Tibial artery (tissue), 4 donors: ENCODE data around the gene TRAPPC12.
A peak's percentile ranks its signal among the peaks of the same experiment; 100 is the strongest.

ENCODE experiments used
- DNase-seq, 2 donors: peaks; one replicate each; pipeline ENCODE4 v3.0.0-alpha.2; 2019
- H3K27ac ChIP-seq, 2 donors: fragments of 200-600 bp; sonication (generic) in 1 of 2; 1 replicate in 1 of 2; 2 replicates in 1 of 2; pipeline ENCODE4 v1.5.1; 2018 to 2019; ENCODE audit warnings: mild to moderate bottlenecking in 1 of 2
- H3K27me3 ChIP-seq, 2 donors: fragments of 200-600 bp; sonication (generic) in 1 of 2; one replicate each; pipeline versions ENCODE4 v1.5.1 to v1.6.0; 2016 to 2019
- H3K36me3 ChIP-seq, 3 donors: fragments of 200-600 bp; sonication (generic) in 2 of 3; one replicate each; pipeline ENCODE4 v1.5.1; 2016 to 2019; ENCODE audit warnings: mild to moderate bottlenecking in 2 of 3
- H3K4me1 ChIP-seq, 4 donors: fragments of 200-600 bp; sonication (generic) in 2 of 4; 1 replicate in 3 of 4; 2 replicates in 1 of 4; pipeline ENCODE4 v1.5.1; 2016 to 2019
- H3K4me3 ChIP-seq, 2 donors: fragments of 200-600 bp; sonication (generic) in 1 of 2; 1 replicate in 1 of 2; 2 replicates in 1 of 2; pipeline ENCODE4 v1.5.1; 2018 to 2019; ENCODE audit warnings: mild to moderate bottlenecking in 2 of 2
- H3K9me3 ChIP-seq, 3 donors: fragments of 200-600 bp; sonication (generic) in 1 of 3; one replicate each; pipeline ENCODE4 v1.5.1; 2016 to 2019
- CTCF ChIP-seq, 2 experiments: fragments of 200-600 bp in 1 of 2; fragments of 450-650 bp in 1 of 2; IDR thresholded peaks; one replicate each; pipeline ENCODE4 v1.5.1; 2017 to 2019; ENCODE audit warnings: antibody characterized with exemption in 2 of 2, mild to moderate bottlenecking in 1 of 2, moderate library complexity in 1 of 2
- intact Hi-C: fragments of 100-400 bp; cut with DNase I; formaldehyde crosslinking; loops from one replicate; pipeline ENCODE4 v1.15.0; 2023; ENCODE audit warnings: low total_unique reads

Gene TRAPPC12

GRCh38 chr2:3461801-3462492 lies 82.5 kb downstream of the TRAPPC12 start:
- TF ChIP-seq CTCF (IDR thresholded peaks at IDR 0.05): peak; percentile 83 to 98
- Histone ChIP-seq H3K4me1 (peaks cover 0 to 24% (median 10%) of the 10 kb centered on the region in 4 donors), H3K36me3 (peaks cover 20 to 93% (median 60%) of the 10 kb centered on the region in 3 donors), H3K27me3 (no peaks in the 10 kb centered on the region), H3K9me3 (no peaks in the 10 kb centered on the region), H3K4me3 (no peak overlapping the region), H3K27ac (peak overlapping the region; percentile 52 to 73)
- intact Hi-C loops: loop anchor here (10.0 kb wide), 1 partner anchor 1607 kb away; no protein-coding TSS in a partner anchor
- peak in 1 of 2 donors; percentile 65 for DNase-seq

GRCh38 chr2:3462493-3463104 lies 83.1 kb downstream of the TRAPPC12 start:
- TF ChIP-seq CTCF (IDR thresholded peaks at IDR 0.05): no peak
- Histone ChIP-seq H3K27ac (peak overlapping the region in 1 of 2 donors; percentile 73), H3K27me3 (no peaks in the 10 kb centered on the region), H3K4me1 (peaks cover 0 to 26% (median 10%) of the 10 kb centered on the region in 4 donors), H3K36me3 (peaks cover 24 to 93% (median 60%) of the 10 kb centered on the region in 3 donors), H3K4me3 (no peak overlapping the region), H3K9me3 (no peaks in the 10 kb centered on the region)
- intact Hi-C loops: loop anchor here (10.0 kb wide), 1 partner anchor 1608 kb away; no protein-coding TSS in a partner anchor
- DNase-seq: peak in 1 of 2 donors; percentile 56

GRCh38 chr2:3463186-3463835 lies 83.8 kb downstream of the TRAPPC12 start:
- Histone ChIP-seq H3K4me3 (no peak overlapping the region), H3K27ac (no peak overlapping the region), H3K4me1 (peaks cover 0 to 33% (median 10%) of the 10 kb centered on the region in 4 donors), H3K36me3 (peaks cover 24 to 93% (median 60%) of the 10 kb centered on the region in 3 donors), H3K9me3 (no peaks in the 10 kb centered on the region), H3K27me3 (no peaks in the 10 kb centered on the region)
- peak in 1 of 2 donors; percentile 52 for DNase-seq
- intact Hi-C loops: loop anchor here (10.0 kb wide), 1 partner anchor 1609 kb away; no protein-coding TSS in a partner anchor
- TF ChIP-seq CTCF (IDR thresholded peaks at IDR 0.05): no peak

GRCh38 chr2:3463944-3464343 lies 84.5 kb downstream of the TRAPPC12 start:
- Histone ChIP-seq H3K9me3 (no peaks in the 10 kb centered on the region), H3K27me3 (no peaks in the 10 kb centered on the region), H3K4me3 (no peak overlapping the region), H3K36me3 (peaks cover 26 to 93% (median 60%) of the 10 kb centered on the region in 3 donors), H3K4me1 (peaks cover 0 to 40% (median 10%) of the 10 kb centered on the region in 4 donors), H3K27ac (peak overlapping the region in 1 of 2 donors; percentile 67)
- no peak for DNase-seq
- intact Hi-C loops: loop anchor here (10.0 kb wide), 1 partner anchor 1609 kb away; no protein-coding TSS in a partner anchor
- TF ChIP-seq CTCF (IDR thresholded peaks at IDR 0.05): no peak

GRCh38 chr2:3464401-3465005 lies 85.0 kb downstream of the TRAPPC12 start:
- peaks cover 0 to 45% (median 14%) of the 10 kb centered on the region in 4 donors for H3K4me1 ChIP-seq

More at GRCh38 chr2:3464401-3465005, 85.0 kb downstream of the TRAPPC12 start:
- intact Hi-C loops: loop anchor here (10.0 kb wide), 1 partner anchor 1610 kb away; no protein-coding TSS in a partner anchor
- Histone ChIP-seq H3K4me3 (no peak overlapping the region), H3K27me3 (no peaks in the 10 kb centered on the region), H3K27ac (peak overlapping the region; percentile 62 to 67), H3K9me3 (no peaks in the 10 kb centered on the region), H3K36me3 (peaks cover 26 to 93% (median 65%) of the 10 kb centered on the region in 3 donors)
- peak in 1 of 2 donors; percentile 60 for DNase-seq
- no peak for TF ChIP-seq CTCF (IDR thresholded peaks at IDR 0.05)
